K562 (cell line): ENCODE data around the gene CCDC33. TPM values are rescaled to one million over a fixed set of nuclear protein-coding genes. Genes with fewer than 3 reads are reported as not detected.

Experiments used
- ATAC-seq: fragments of 200-7000 bp; cut with Tn5 transposase; 3 replicates; pipeline ENCODE4 v1.9.1; 2020; ENCODE audit warnings: moderate library complexity
- BruUV-seq: library from RNA; stranded (reverse); fragments of 400-500 nt; replicated peaks from 2 replicates; lab custom pipeline; 2021; lab: Mats Ljungman, UMichigan
- CTCF ChIA-PET: fragments of 300-600 bp; formaldehyde crosslinking; extraction: SDS; loops from one replicate; lab custom pipeline; 2021; ENCODE audit warnings: low intra/inter-chr PET ratio; lab: Yijun Ruan, JAX
- POLR2A ChIA-PET: fragments of 300-600, 350-650 bp; sonication (Branson Sonifier 250); formaldehyde crosslinking; extraction: SDS; loops from one replicate; lab custom pipeline; 2021; ENCODE audit warnings: antibody characterized with exemption, inconsistent platforms; lab: Yijun Ruan, JAX
- DNase-seq, 4 experiments: peaks; one replicate each; pipeline versions ENCODE4 v3.0.0 to v3.0.0-alpha.2; 2011 to 2018; ENCODE audit warnings: low spot score in 3 of 4, mixed read lengths in 3 of 4; ENCODE audit errors: extremely low read depth in 1 of 4
- FAIRE-seq: peaks from 2 replicates; lab custom pipeline; 2011; peaks lifted over from hg19 to GRCh38; lab: Jason Lieb, UNC
- H2AFZ ChIP-seq: 2 replicates; pipeline ENCODE4 v1.6.0; 2011; ENCODE audit warnings: low read depth, low read length, control low read depth, inconsistent platforms
- H3K27ac ChIP-seq: fragments of 200-600 bp; 3 replicates; pipeline ENCODE4 v1.8.0; 2011; ENCODE audit warnings: low read depth, mild to moderate bottlenecking, control low read depth, inconsistent platforms, low read length, moderate library complexity, mixed read lengths; ENCODE audit errors: extremely low read depth
- H3K27me3 ChIP-seq, 2 experiments: fragments of 300-600 bp in 1 of 2; 2 replicates in 1 of 2; 3 replicates in 1 of 2; pipeline versions ENCODE4 v1.6.0 to v1.8.0; 2011; ENCODE audit warnings: inconsistent platforms in 2 of 2, low read length in 2 of 2, mild to moderate bottlenecking in 1 of 2, mixed read lengths in 1 of 2, moderate library complexity in 1 of 2; ENCODE audit not compliant: control insufficient read depth in 2 of 2, insufficient read depth in 2 of 2
- H3K36me3 ChIP-seq: fragments of 300-600 bp; 3 replicates; pipeline ENCODE4 v1.8.0; 2011; ENCODE audit warnings: mild to moderate bottlenecking, low read length, inconsistent platforms; ENCODE audit not compliant: control insufficient read depth, insufficient read depth
- H3K4me1 ChIP-seq, 2 experiments: fragments of 200-600 bp in 1 of 2; replicated peaks in 1 of 2; 2 replicates in 1 of 2; 3 replicates in 1 of 2; pipeline versions ENCODE4 v1.5.1 to v1.8.0; 2011; ENCODE audit warnings: inconsistent platforms in 2 of 2, low read length in 2 of 2, mild to moderate bottlenecking in 1 of 2, mixed read lengths in 1 of 2, moderate library complexity in 1 of 2; ENCODE audit not compliant: control insufficient read depth in 2 of 2, insufficient read depth in 2 of 2
- H3K4me2 ChIP-seq: 2 replicates; pipeline ENCODE4 v1.6.1; 2011; ENCODE audit warnings: low read length, control low read depth, inconsistent platforms, mixed read lengths; ENCODE audit not compliant: insufficient read depth
- H3K4me3 ChIP-seq: fragments of 200-600 bp; sonication (generic), shearing (Covaris generic); 2 replicates; pipeline ENCODE4 v1.5.1; 2016; ENCODE audit warnings: control low read depth, inconsistent platforms
- H3K79me2 ChIP-seq: fragments of 200-600 bp; 3 replicates; pipeline ENCODE4 v1.8.0; 2011; ENCODE audit warnings: low read length, inconsistent platforms; ENCODE audit not compliant: control insufficient read depth, insufficient read depth
- H3K9ac ChIP-seq, 2 experiments: 2 replicates each; pipeline versions ENCODE4 v1.6.0 to v1.6.1; 2011; ENCODE audit warnings: low read depth in 2 of 2, low read length in 2 of 2, control low read depth in 1 of 2, inconsistent platforms in 1 of 2, mild to moderate bottlenecking in 1 of 2, mixed read lengths in 1 of 2; ENCODE audit not compliant: insufficient read depth in 1 of 2
- H3K9me1 ChIP-seq: one replicate; pipeline ENCODE4 v1.6.0; 2011; ENCODE audit warnings: inconsistent platforms, mild to moderate bottlenecking, low read length, moderate library complexity; ENCODE audit not compliant: control insufficient read depth, insufficient read depth
- H3K9me3 ChIP-seq: replicated peaks from 2 replicates; pipeline ENCODE4 v1.5.1; 2011; ENCODE audit warnings: low read depth, low read length, inconsistent platforms; ENCODE audit not compliant: control insufficient read depth, insufficient read depth
- H4K20me1 ChIP-seq: replicated peaks from 2 replicates; pipeline ENCODE4 v1.6.1; 2011; ENCODE audit warnings: low read length, inconsistent platforms, mixed read lengths; ENCODE audit not compliant: control insufficient read depth, insufficient read depth
- ETV6 ChIP-seq, 3 experiments: fragments of 150-350 bp in 1 of 3; sonication (generic) in 1 of 3; formaldehyde crosslinking in 1 of 3; IDR thresholded peaks; 2 replicates each; pipeline versions ENCODE4 v1.6.1 to v1.8.0; 2014 to 2022; ENCODE audit warnings: borderline replicate concordance in 2 of 3, low read depth in 2 of 3, antibody characterized with exemption in 1 of 3, low read length in 1 of 3, mild to moderate bottlenecking in 1 of 3, missing genetic modification reagents in 1 of 3
- HSF4 ChIP-seq: fragments of 250-450 bp; sonication (Bioruptor Pico); IDR thresholded peaks from 2 replicates; pipeline ENCODE4 v2.1.2; 2022; ENCODE audit warnings: mild to moderate bottlenecking, moderate library complexity, borderline replicate concordance
- KAT2B ChIP-seq: IDR thresholded peaks from one replicate; pipeline ENCODE4 v1.6.1; 2012; ENCODE audit warnings: low read depth, mild to moderate bottlenecking, control low read depth, inconsistent platforms, low read length, moderate library complexity
- KLF1 ChIP-seq: fragments of 450-650 bp; IDR thresholded peaks from 2 replicates; pipeline ENCODE4 v1.6.1; 2016; ENCODE audit warnings: missing genetic modification characterization, missing compliant biosample characterization
- MXI1 ChIP-seq: IDR thresholded peaks from 2 replicates; pipeline ENCODE4 v1.6.1; 2011; ENCODE audit warnings: low read depth, mild to moderate bottlenecking, improper control_type of control experiment, low read length
- TAF9B ChIP-seq: fragments of 450-650 bp; IDR thresholded peaks from 2 replicates; pipeline ENCODE4 v1.6.1; 2018; ENCODE audit warnings: mild to moderate bottlenecking; ENCODE audit not compliant: partially characterized antibody
- TCF7L2 ChIP-seq: fragments of 150-350 bp; IDR thresholded peaks from 2 replicates; pipeline ENCODE4 v1.6.1; 2016; ENCODE audit warnings: low read depth, mild to moderate bottlenecking, low read length, moderate library complexity
- TEAD2 ChIP-seq: fragments of 450-650 bp; IDR thresholded peaks from 2 replicates; pipeline ENCODE4 v1.6.1; 2016; ENCODE audit warnings: missing genetic modification characterization, control low read depth, missing compliant biosample characterization
- WGBS: fragments of 100-300 bp; shearing (Covaris generic); methylation state at CpG from one replicate; pipeline ENCODE4 v1.1.6; 2016; ENCODE audit warnings: low coverage, mixed read lengths; ENCODE audit not compliant: insufficient coverage; ENCODE audit errors: missing lambda C conversion rate; 5-methylcytosine and 5-hydroxymethylcytosine counted together
- in situ Hi-C: fragments of 300-500 bp; cut with MboI; formaldehyde crosslinking; loops from 4 replicates; pipeline ENCODE4 v1.15.0; 2018; ENCODE audit warnings: inconsistent platforms, mixed read lengths
- intact Hi-C: fragments of 100-400 bp; cut with micrococcal nuclease; formaldehyde crosslinking; loops from 2 replicates; pipeline ENCODE4 v1.14.2; 2022
- polyA plus RNA-seq, 8 experiments: library from polyadenylated mRNA; depleted of rRNA in 4 of 8; stranded (reverse) in 5 of 8; unstranded in 3 of 8; fragments of >200 nt; fragmentation: Nextera tagmentation in 2 of 8; fragmentation: Illumina TruSeq in 1 of 8; extraction: Ambion mirVana in 2 of 8; extraction: Trizol in 1 of 8; gene quantifications; 2 replicates each; pipeline versions ENCODE4 v1.2.1 to v1.2.3, GENCODE V29; 2011 to 2014; ENCODE audit warnings: inconsistent platforms in 1 of 8, missing spikeins in 1 of 8
- total RNA-seq, 7 experiments: library from RNA; depleted of rRNA in 6 of 7; stranded (reverse); fragments of >200 nt in 6 of 7; fragmentation: Illumina TruSeq in 2 of 7; extraction: Trizol in 2 of 7; gene quantifications; 2 replicates each; pipeline versions ENCODE4 v1.2.1 to v1.2.3, GENCODE V29; 2011 to 2021; ENCODE audit warnings: low replicate concordance in 1 of 7
- TF ChIP-seq, protein P1 (sequence below): sonication (generic); formaldehyde crosslinking; IDR thresholded peaks from 2 replicates; pipeline ENCODE4 v1.8.0; 2022; ENCODE audit warnings: mild to moderate bottlenecking, missing genetic modification reagents

CCDC33 gene
- total and polyA plus RNA-seq, 9 of the 15 experiments (the other 6 are each of a cell fraction or from before 2014, with no cell fraction given) = 0.08 to 1.1 (median 0.15) TPM; not detected in 4

- H3K9ac ChIP-seq = no peak overlapping the region
- no peak overlapping the region for H2AFZ ChIP-seq
- H3K9me3 ChIP-seq = no peaks in the 10 kb centered on the region
- CTCF ChIA-PET = no interaction called here
- 0% methylated on average over 1 of the region's 1 CpG for WGBS
- in situ Hi-C loops = no loop called here
- no peak for DNase-seq
- POLR2A ChIA-PET = no interaction called here
- no peaks in the 10 kb centered on the region for H3K4me1 ChIP-seq
- no peaks in the 10 kb centered on the region for H3K79me2 ChIP-seq
- no peaks in the 10 kb centered on the region for H3K36me3 ChIP-seq
- peaks cover 12% of the 10 kb centered on the region for H4K20me1 ChIP-seq
- no peak overlapping the region for H3K4me3 ChIP-seq
- intact Hi-C loops = no loop called here
- BruUV-seq = no TSS peak
- H3K9me1 ChIP-seq = peaks cover 2% of the 10 kb centered on the region
- no peak for FAIRE-seq
- no peak for ATAC-seq
- H3K27ac ChIP-seq = no peak overlapping the region
- H3K4me2 ChIP-seq = no peak overlapping the region
- peaks cover 0 to 48% of the 10 kb centered on the region in 2 experiments; a peak in 3 of 5 replicates for H3K27me3 ChIP-seq
- no peak for TF ChIP-seq MXI1
- TF ChIP-seq, all 486 proteins: peak for 0
These were observed 21.5 kb downstream of the CCDC33 start for GRCh38 chr15:74257623-74258022.

DNA sequence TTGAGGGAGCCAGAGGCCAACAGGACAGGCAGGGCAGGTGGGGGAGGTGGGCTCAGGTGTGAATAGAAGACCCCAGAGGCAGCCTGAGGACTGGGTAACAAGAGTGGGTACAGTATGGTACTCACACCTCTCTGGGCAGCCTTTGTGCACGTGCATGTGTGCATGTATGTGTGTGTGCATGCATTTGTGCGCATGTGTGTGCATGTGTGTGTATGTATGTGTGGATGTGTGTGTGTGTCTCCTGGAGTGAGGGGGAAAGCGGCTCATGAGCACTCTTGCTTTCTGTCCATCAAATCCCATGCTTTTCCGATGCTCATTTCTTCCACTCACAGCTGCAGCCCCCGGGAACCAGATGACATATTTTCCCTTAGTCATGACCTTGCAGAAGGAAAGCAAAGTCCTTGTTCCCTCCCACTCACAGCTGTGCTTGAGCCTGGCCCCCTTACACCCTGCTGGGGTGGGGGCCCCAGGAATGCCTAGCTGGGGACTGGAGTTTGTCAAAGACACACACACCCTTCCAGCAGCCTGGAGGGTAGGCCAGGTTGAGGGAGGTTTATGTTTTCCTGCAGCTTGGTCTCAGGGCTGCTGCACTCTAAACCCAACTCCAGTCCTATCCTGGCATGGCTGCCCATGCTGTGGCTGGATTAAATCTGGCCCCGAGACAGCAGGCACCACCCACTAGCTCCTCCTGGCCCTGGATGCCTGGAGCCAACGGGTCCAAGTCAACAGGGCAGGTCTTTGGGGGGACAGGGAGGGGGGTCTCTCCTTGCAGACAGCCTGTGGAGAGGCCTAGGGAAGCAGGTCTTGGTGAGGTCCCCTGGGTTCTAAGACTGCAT, 22.5 kb downstream of the CCDC33 start:
- no TSS peak for BruUV-seq
- Histone ChIP-seq H3K4me2 (no peak overlapping the region), H3K4me3 (no peak overlapping the region), H3K79me2 (no peaks in the 10 kb centered on the region), H3K9me1 (peaks cover 3% of the 10 kb centered on the region), H3K36me3 (no peaks in the 10 kb centered on the region), H2AFZ (no peak overlapping the region), H3K4me1 (no peaks in the 10 kb centered on the region), H3K27me3 (peaks cover 0 to 38% of the 10 kb centered on the region in 2 experiments; a peak in 2 of 5 replicates), H3K27ac (no peak overlapping the region), H4K20me1 (peaks cover 12% of the 10 kb centered on the region; the same call in 1 of the 2 replicates), H3K9ac (no peak overlapping the region), H3K9me3 (no peaks in the 10 kb centered on the region)
- in situ Hi-C loops (no loop called here), intact Hi-C loops (no loop called here)
- FAIRE-seq (no peak), DNase-seq (no peak), ATAC-seq (no peak)
- ChIA-PET CTCF (no interaction called here), POLR2A (interaction anchor here (0.6 to 1.0 kb wide), 2 partner anchors 13 to 119 kb away, joined by 3 read pairs; no protein-coding TSS in a partner anchor)
- WGBS = 1% methylated on average over 7 of the region's 7 CpGs
- TF ChIP-seq KAT2B (no peak), TAF9B (no peak), TCF7L2 (no peak), KLF1 (tag) (no peak), TEAD2 (tag) (no peak), ETV6 (IDR thresholded peaks at IDR 0.05; ENCODE audit: borderline replicate concordance in 1 of 2, low read depth in 2 of 2, low read length in 1 of 2) (no peak), ETV6 (CRISPR knock-in tag; IDR thresholded peaks at IDR 0.05; ENCODE audit: borderline replicate concordance) (no peak), HSF4 (CRISPR knock-in tag) (no peak)
- TF ChIP-seq, protein P1, sequence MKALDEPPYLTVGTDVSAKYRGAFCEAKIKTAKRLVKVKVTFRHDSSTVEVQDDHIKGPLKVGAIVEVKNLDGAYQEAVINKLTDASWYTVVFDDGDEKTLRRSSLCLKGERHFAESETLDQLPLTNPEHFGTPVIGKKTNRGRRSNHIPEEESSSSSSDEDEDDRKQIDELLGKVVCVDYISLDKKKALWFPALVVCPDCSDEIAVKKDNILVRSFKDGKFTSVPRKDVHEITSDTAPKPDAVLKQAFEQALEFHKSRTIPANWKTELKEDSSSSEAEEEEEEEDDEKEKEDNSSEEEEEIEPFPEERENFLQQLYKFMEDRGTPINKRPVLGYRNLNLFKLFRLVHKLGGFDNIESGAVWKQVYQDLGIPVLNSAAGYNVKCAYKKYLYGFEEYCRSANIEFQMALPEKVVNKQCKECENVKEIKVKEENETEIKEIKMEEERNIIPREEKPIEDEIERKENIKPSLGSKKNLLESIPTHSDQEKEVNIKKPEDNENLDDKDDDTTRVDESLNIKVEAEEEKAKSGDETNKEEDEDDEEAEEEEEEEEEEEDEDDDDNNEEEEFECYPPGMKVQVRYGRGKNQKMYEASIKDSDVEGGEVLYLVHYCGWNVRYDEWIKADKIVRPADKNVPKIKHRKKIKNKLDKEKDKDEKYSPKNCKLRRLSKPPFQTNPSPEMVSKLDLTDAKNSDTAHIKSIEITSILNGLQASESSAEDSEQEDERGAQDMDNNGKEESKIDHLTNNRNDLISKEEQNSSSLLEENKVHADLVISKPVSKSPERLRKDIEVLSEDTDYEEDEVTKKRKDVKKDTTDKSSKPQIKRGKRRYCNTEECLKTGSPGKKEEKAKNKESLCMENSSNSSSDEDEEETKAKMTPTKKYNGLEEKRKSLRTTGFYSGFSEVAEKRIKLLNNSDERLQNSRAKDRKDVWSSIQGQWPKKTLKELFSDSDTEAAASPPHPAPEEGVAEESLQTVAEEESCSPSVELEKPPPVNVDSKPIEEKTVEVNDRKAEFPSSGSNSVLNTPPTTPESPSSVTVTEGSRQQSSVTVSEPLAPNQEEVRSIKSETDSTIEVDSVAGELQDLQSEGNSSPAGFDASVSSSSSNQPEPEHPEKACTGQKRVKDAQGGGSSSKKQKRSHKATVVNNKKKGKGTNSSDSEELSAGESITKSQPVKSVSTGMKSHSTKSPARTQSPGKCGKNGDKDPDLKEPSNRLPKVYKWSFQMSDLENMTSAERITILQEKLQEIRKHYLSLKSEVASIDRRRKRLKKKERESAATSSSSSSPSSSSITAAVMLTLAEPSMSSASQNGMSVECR (CRISPR knock-in tag) = no peak
